ENCODE data around the gene ZDHHC6. TPM values are rescaled to one million over a fixed set of nuclear protein-coding genes. Genes with fewer than 3 reads are reported as not detected.
A peak's percentile ranks its signal among the peaks of the same experiment; 100 is the strongest.
"Not testable (repeated sequence)": the region's sequence is repeated elsewhere in the genome, so short reads cannot be mapped to it uniquely, and the experiment has no call there.

ZDHHC6 gene
- total RNA-seq, 1 donor: 11.6 TPM

DNA sequence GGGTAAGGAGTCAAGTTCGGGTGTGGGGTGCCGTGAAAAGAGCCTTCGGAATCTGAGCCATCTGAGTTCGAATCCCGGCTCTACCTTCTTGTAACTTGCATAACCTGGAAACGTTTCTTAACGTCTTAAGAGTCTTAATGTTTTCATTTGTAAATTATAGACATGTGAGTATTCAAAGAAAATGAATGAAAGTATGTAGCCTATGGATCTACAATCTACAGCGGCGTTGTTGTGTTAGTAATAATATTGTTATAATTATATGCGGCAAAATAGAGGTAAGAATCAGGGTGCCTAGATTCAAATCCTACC, 860 bp upstream of the ZDHHC6 start:
- peak in 1 of 3 donors; percentile 9 for DNase-seq (ENCODE audit: low read depth in 2 of 3, low spot score in 2 of 3)

DNA sequence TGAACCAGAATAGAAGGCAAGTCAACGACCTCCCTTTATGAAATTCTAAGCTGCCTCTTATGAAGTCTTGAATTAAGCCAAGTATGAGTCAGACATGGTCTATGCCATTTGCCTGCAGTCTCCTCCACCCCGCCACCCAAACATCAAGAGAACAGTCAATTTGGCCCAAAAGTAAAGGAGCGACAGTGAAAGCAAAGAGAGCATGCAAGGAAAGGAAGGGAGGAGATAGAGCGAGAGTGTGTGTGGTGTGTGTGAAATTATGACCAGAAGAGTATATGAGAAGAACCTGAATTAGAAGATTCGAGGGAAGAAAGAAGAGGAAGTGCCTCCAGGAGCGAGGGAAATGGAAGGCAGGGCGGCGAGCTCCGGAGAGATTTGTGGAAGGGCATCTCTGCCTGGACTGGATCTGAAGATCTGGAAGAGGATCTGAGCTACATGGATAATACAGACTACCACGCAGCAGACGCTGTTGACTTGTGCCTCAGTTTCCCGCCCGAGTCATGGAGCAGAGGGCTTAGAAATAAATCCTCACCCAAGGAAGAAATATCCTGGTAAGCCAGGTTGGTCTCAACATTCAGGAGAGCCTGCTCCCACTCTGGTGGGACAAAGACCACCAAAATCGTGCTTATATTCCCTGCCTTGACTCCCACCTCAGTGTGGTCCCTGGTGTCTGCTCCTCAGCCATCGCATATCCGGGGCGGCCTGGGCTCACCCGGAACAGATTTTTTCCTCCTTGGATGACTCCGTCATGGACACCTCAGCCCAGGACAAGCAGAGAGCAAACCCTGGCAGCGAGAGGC, 459 bp downstream of the ZDHHC6 start:
- peak in 2 of 3 donors; percentile 22 to 26 for DNase-seq (ENCODE audit: low read depth in 2 of 3, low spot score in 2 of 3)

DNA sequence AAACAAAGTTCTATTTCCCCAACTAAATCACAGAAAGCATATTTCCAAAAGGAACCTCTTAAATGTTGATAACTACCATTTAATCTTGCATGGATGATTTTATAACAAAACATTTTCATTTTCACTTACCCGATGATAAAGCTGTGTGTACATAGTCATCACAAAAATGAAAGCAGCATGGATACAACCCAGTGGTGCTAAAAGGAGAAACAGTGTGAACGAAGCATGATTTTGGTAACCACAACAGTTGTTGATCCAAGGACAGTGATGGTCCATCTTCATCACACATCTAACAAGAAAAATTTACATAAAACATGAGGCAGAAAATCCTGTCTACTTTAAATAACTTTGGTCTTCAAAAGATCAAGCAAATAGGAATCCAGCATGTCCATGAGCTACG, 4.7 kb downstream of the ZDHHC6 start:
- no peak for DNase-seq (ENCODE audit: low read depth in 2 of 3, low spot score in 2 of 3)

DNA sequence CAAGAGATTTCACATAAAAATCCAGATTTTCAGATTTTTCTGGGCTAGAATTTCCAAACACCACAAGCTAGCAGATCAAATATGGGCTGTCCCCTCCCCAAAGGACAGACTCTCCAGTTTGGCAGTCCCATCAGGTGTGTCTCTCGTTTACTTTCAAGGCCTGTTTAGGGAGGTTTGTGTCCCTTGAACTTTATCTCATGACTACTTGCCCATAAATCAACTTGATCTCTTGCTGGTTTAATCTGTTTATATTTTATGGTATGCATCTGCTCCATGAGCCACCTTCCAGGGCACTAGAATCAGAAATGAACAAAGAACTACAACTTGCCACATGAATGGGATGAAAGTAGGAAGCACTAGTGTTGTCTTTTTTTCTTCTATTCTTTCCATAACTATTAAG, 5.2 kb downstream of the ZDHHC6 start:
- DNase-seq (ENCODE audit: low read depth in 2 of 3, low spot score in 2 of 3): no peak

DNA sequence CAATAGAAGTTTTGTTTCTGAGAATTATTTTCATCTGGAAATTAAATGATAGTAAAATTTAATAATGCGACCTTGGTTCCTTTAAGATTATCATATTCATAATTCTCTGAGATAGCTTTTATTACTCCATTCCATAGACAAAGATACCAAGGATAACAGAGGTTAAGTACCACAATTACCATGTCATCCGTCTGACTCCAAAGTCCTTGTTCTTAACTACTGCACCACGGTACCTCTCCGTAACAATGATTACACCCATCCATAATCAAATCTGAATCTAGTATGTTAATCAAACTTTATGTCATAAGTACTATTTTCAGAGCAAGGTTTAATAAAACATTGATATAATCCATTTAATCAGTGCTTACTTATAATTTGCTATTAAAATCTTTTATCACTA, 8.4 kb downstream of the ZDHHC6 start:
- DNase-seq (ENCODE audit: low read depth in 2 of 3, low spot score in 2 of 3): no peak

DNA sequence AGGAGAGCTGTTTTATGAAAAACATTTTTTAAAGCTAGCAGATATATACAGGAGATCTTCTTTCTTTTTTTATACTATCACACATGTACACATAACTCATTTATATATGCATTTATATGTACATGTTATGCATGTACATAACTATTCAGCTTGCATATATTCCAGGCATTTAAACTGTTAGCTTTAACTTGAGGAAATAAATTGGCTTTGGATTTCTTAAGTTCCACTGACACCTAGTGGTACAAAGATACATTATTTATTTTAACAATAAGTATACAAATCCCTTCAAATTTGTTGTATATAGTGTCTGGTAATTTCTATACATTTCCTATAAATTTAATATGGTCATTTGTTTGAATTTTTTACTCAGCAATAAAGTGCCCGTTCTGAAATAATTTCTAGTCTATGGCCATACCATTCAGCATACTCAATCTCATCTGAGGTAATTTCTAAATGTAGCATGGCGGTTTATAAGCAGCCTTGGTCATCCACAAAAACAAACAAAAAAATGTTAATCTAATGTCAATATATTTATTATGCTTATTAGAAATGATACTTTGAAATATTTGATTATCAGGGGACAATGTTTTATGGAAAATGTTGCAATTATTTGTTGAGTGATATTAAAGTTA, 11.6 kb downstream of the ZDHHC6 start:
- DNase-seq (ENCODE audit: low read depth in 2 of 3, low spot score in 2 of 3): peak in 2 of 3 donors; percentile 22 to 73

DNA sequence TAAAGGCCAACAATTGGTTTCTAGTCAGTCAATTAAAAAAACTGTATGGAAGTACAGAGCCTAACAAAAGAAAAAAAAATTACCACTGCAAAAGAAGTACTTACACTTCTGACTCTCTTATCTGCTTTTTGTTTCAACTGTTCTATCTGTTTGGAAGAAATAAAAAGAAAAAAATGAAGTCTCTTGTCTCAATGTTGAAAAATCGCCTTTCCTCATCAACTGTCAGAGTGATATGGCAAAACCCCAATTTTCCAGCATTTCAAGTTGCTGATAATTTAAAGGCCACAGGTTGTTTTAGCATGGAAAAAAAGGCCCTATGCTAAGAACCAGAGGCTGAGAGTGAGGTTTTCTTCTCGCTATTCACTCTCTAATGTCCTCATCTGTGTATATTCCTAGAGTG, 13.6 kb downstream of the ZDHHC6 start:
- DNase-seq (ENCODE audit: low read depth in 2 of 3, low spot score in 2 of 3): no peak

DNA sequence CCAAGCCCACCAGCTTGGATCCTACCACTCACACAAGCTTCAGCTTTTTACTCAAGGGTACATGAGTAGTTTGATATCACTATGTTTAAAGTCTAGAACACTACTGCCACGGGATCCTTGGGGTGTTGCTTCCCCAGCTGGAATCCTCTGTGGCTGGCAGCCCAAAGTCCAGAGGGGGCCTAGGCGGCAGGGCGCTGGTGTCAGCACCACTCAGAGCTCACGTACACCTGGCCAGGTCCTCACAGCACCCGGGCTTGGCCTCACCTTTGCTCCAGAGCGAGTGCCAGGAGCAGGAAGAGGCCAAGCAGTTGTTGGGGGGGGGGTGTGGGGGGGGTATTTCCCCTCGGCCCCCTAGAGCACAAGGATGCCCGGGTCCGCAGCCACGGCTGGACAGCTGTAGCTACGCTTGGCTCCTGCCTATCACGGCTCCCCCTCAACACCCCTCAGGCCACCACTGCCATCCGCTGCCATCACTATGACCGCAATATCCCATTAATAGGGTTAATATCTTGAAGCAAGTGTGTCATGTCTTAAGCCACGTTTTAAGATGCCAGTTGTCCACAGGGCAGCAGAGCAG, 17.0 kb downstream of the ZDHHC6 start:
- DNase-seq (ENCODE audit: low read depth in 2 of 3, low spot score in 2 of 3): no peak

DNA sequence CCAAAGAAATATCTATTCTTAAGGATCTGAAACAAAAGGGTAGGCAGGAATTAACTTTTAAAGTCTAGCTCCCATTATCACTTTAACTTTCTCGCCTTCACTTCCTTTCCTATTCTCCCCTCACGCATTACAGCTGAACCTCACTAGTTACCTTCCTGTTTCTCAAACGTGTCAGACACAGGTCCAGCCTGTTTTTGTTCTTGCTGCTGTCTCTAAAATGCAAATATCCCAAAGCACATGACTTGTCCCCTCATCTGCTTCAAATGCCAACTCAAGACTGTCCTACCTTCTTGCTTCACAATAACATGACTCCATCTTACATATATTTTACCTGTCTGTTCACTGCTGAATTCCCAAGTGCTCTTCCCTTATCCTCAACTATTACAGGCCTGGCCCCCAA, 17.6 kb downstream of the ZDHHC6 start:
- DNase-seq (ENCODE audit: low read depth in 2 of 3, low spot score in 2 of 3): no peak

DNA sequence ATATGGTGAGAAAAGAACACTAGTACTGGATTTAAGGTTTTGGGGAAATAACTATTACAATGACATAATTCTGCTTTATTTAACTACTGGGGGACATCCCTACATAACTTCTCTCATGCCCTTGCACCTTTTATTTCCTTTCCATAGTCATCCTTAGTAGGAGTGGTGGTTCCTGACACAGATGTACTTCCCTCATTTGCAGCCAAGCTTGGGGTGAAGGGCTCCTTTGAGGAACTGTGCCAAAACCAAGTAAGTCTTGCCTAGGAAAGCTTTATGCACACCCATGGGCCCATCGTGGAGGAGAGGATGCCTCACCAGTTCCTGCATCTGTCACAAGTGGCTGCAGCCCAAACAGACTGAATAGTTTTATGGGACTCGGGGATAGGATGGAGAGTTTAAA, 20.6 kb downstream of the ZDHHC6 start:
- DNase-seq (ENCODE audit: low read depth in 2 of 3, low spot score in 2 of 3): no peak

DNA sequence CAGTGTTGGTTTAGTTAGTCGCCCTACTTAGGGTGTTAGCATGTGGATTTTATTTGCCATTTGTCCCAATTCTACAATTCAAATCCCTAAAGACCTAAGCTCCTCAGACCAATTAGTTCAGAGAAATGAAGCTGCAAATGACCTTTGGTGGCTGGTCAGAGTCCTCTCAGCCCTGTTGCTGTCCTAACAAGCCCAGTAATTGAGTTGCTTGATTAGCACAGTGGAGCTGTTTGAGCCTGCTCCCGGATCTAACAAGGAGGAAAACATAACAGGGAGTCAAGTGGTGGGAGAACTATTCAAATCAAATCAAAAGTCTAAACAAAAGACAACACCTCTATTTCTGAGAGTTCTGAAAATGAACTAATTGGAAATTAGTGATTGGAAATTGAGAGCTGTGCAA, 22.1 kb downstream of the ZDHHC6 start:
- no peak for DNase-seq (ENCODE audit: low read depth in 2 of 3, low spot score in 2 of 3)

DNA sequence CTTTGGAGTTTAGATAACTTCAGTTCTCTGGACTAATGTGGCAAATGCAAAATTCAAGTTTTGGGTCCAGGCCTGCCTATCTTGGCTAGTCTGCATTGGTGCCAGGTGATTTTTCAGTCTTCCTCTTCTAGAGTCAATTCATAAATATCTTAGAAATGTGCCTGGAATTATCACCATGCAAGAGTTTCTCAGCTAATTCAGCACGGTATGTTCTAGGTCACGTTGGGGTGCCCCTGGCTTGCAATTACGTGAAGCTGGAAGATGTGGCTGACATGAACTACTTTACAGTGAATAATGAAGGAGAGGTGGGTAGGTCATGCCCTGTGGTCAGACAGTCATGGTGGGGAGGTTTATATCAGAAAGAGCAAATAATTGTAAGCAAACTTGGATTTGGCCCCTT, 25.0 kb downstream of the ZDHHC6 start:
- no peak for DNase-seq (ENCODE audit: low read depth in 2 of 3, low spot score in 2 of 3)

DNA sequence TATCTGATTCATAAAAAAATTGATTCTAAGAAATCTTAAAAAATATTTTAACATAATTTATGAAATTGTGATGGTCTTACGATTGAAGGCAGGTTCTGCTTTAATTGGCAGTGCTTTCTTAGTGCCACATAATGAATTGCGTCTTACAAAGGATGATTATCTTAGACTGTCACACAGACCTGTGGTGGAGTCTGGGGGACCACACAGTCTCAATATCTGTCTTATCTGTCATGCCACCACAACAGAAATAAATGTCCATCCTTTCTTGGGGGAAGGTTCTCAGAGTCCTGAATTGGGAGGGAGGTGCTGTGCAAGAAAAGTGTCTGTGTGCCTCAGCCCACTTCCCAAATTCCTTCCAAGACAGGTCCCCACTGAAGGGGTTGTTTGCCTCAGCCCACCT, 34.0 kb downstream of the ZDHHC6 start:
- peak in 2 of 3 donors; percentile 19 to 26 for DNase-seq (ENCODE audit: low read depth in 2 of 3, low spot score in 2 of 3)

DNA sequence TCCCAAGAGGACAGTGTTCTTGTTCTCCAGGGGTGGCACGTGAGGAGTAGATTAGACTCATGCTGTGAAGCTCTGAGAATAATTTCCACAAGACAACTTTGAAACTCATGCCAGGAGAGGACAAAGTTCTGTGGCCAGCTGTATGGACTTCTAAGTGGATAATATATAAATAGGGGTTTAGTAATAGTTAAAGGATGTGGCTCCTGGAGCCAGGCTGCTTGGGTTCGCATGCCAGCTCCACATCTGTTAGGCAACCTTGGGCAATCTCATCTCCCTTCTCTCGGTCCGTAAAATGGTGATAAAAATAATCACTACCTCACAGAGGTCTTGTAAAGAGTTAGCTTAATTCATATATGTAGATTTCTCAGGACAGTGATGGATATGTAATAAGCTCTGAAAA, 37.0 kb downstream of the ZDHHC6 start:
- no peak for DNase-seq (ENCODE audit: low read depth in 2 of 3, low spot score in 2 of 3)

DNA sequence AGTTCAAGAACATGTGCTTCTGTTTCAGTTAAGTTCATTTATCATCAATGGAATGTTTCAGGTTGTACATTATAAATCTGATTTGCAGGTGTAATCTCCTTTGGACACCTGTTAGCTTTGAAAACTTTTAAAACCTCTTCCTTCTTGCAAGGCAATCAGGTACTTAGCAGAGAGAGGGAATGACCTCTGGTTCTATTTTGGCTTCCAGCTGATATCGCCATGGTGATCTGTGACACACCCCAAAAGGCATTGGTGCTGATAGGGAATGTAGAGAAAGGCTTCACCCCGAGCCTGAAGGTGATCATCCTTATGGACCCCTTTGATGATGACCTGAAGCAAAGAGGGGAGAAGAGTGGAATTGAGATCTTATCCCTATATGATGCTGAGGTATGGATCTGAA, 37.4 kb downstream of the ZDHHC6 start:
- no peak for DNase-seq (ENCODE audit: low read depth in 2 of 3, low spot score in 2 of 3)

DNA sequence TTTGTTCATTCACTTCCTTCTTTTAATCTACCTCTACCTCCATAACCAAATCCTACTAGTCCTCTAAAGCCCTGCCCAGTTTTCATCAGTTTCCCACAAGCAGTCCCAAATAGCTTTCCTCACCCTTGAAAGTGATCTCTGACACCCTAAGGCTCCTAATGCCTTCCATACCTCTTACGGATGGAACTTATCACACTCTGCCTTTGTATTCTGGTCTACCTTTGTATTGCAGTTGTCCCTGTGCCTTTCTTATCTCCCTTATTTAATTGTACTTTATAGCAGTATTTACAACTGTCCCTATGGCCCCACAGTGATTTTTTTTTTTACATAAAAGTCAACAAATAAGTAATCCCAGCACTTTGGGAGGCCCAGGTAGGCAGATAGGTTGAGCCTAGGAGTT, 39.0 kb downstream of the ZDHHC6 start:
- no peak for DNase-seq (ENCODE audit: low read depth in 2 of 3, low spot score in 2 of 3)

DNA sequence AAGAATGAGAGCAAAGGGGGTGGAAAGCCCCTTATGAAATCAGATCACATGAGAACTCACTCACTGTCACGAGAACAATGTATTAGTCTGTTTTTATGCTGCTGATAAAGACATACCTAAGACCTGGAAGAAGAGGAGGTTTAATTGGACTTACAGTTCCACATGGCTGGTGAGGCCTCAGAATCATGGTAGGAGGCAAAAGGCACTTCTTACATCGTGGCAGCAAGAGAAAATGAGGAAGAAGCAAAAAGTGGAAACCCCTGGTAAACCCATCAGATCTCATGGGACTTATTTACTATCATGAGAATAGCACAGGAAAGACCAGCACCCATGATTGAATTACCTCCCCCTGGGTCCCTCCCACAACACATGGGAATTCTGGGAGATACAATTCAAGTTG, 39.9 kb downstream of the ZDHHC6 start:
- not testable (repeated sequence) for DNase-seq (ENCODE audit: low read depth in 2 of 3, low spot score in 2 of 3)

DNA sequence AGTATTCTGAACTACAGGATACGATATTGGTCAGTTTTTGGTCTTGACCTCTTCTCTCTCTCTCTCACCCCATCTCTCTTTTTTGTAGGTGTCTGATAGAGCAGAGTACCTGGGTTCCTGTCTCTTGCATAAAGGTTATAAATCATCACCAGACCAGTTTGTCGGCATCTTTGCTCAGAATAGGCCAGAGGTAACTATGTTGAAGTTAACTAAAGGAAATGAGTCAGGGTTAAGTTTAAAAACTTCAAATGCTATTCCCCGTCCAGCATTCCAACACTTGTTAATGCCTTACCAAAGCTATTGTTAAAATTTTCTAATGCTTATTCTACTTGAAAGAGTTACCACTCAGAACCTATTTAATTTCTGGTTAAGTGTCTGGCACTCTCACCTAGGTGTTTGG, 42.1 kb downstream of the ZDHHC6 start:
- no peak for DNase-seq (ENCODE audit: low read depth in 2 of 3, low spot score in 2 of 3)

DNA sequence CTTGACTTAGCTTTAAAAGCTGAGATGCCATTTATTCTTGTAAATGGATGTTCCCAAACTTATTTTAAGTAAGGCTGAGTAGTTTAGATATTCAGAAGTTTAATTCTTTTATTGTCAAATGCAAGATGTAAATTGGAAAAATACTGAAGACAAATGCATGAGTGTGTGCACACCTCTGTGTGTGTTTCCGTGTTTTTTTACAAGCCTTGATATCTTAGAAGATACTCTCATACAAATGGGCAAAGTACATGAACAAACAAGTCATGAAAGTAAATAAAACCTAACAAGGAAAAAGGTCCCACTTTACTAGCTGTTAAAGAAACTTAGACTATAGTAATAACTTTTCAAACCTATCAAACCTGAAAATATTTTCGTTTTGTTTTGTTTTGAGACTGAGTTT, 43.8 kb downstream of the ZDHHC6 start:
- no peak for DNase-seq (ENCODE audit: low read depth in 2 of 3, low spot score in 2 of 3)

DNA sequence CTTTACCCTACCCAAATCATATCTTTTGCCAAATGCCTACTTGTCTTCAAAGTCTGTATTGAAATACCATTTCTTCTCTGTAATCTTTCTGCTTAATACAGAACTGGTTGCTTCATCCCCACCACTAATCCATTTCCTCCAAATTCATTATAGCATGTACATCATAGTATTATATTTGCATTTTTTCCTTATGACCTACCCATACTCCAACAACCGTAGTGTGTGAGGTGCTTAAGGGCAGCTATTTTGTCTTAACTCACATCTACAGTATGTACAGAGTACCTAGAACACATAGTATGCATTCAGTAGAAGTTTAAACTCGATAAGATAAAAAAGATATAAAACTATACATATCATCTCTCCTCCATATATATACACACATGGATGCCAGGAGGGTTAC, 49.1 kb downstream of the ZDHHC6 start:
- DNase-seq (ENCODE audit: low read depth in 2 of 3, low spot score in 2 of 3): no peak

DNA sequence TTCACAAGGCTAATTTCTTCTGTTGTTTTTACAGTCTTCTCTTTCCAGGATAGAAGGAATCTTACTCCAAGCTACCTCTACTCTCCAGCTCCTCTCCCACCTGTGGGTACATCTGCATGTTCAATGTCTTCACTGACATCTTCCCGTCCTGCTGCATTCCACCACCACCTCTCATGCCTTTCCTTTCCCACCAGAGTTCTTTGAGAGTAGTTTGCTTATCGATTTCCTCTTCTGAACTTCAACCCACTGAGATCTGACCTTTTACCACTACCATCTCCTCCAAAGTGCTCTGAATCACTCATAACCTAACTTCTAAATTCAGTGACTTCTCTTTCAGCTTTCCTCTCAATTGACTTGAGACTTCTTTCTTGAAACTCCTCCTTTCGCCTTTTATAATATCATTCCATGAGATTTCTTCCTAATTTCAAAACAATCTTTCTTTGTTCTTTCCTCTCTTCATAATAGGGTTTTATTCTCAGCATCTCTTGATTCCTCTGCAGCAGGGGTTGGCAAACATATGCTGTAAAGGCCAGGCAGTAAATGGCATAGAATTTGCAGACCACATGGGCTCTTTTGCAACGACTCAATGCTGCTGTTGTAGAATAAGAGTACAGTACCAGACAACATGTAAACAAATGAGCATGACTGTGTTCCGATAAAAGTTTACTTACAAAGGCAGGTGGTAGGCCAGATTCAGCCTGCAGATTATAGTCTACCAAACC, 50.7 kb downstream of the ZDHHC6 start:
- no peak for DNase-seq (ENCODE audit: low read depth in 2 of 3, low spot score in 2 of 3)

DNA sequence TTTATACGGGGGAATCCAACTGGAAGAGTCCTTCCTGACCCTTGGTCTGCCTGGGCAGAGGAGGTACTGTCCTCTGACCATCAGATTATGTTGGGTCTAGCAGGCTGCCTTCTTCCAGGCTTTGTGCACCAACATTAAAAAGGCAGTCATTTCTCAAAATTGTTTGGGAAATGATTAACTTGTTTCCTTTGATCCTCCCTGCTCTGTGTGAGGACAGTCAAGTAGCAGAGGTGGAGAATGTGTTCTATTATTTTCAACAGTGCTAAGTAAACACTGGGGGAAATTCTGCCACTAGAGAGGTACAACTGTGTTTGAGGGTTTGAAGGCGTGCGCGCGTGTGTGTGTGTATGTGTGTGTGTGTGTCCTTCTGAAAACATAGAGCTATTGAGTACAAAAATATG, 52.2 kb downstream of the ZDHHC6 start:
- no peak for DNase-seq (ENCODE audit: low read depth in 2 of 3, low spot score in 2 of 3)
